HAP-1 (cell line): ENCODE measurements around the gene EYS.

Experiments
- DNase-seq, 2 experiments: peaks; one replicate each; pipeline ENCODE4 v3.0.0-alpha.2; 2016 to 2020; ENCODE audit warnings: low spot score in 2 of 2
- H3K27me3 ChIP-seq: fragments of 250-450 bp; sonication (Bioruptor Pico); 2 replicates; pipeline ENCODE4 v1.5.1; 2020; ENCODE audit warnings: low read depth, mild to moderate bottlenecking, moderate library complexity
- H3K36me3 ChIP-seq: fragments of 250-450 bp; sonication (Bioruptor Pico); replicated peaks from 2 replicates; pipeline ENCODE4 v1.5.1; 2020; ENCODE audit warnings: mild to moderate bottlenecking
- H3K4me1 ChIP-seq: fragments of 250-450 bp; sonication (Bioruptor Pico); 2 replicates; pipeline ENCODE4 v1.5.1; 2020; ENCODE audit warnings: mild to moderate bottlenecking
- H3K4me3 ChIP-seq: fragments of 250-450 bp; sonication (Bioruptor Pico); 2 replicates; pipeline ENCODE4 v1.5.1; 2020; ENCODE audit warnings: mild to moderate bottlenecking, moderate library complexity
- H3K9me3 ChIP-seq: fragments of 250-450 bp; sonication (Bioruptor Pico); 2 replicates; pipeline ENCODE4 v1.5.1; 2020; ENCODE audit warnings: mild to moderate bottlenecking, moderate library complexity
- in situ Hi-C: fragments of 300-500 bp; cut with MboI; formaldehyde crosslinking; loops from 3 replicates; pipeline ENCODE4 v1.14.3; 2020; ENCODE audit warnings: low sequenced_read_pairs, inconsistent platforms, mixed read lengths

Gene EYS

GRCh38 chr6:63683071-63683603 lies 2023.9 kb downstream of the EYS start:
- Histone ChIP-seq H3K27me3 (no peaks in the 10 kb centered on the region), H3K4me3 (no peak overlapping the region), H3K9me3 (no peaks in the 10 kb centered on the region), H3K4me1 (no peaks in the 10 kb centered on the region), H3K36me3 (peaks cover 22% of the 10 kb centered on the region)
- in situ Hi-C loops = no loop called here
- DNase-seq = no peak

- in situ Hi-C loops = no loop called here
- Histone ChIP-seq H3K27me3 (no peaks in the 10 kb centered on the region), H3K4me1 (peaks cover 10% of the 10 kb centered on the region), H3K36me3 (peaks cover 7% of the 10 kb centered on the region), H3K9me3 (no peaks in the 10 kb centered on the region), H3K4me3 (no peak overlapping the region)
- no peak for DNase-seq
These were observed 2029.7 kb downstream of the EYS start for GRCh38 chr6:63677282-63677681.

DNA sequence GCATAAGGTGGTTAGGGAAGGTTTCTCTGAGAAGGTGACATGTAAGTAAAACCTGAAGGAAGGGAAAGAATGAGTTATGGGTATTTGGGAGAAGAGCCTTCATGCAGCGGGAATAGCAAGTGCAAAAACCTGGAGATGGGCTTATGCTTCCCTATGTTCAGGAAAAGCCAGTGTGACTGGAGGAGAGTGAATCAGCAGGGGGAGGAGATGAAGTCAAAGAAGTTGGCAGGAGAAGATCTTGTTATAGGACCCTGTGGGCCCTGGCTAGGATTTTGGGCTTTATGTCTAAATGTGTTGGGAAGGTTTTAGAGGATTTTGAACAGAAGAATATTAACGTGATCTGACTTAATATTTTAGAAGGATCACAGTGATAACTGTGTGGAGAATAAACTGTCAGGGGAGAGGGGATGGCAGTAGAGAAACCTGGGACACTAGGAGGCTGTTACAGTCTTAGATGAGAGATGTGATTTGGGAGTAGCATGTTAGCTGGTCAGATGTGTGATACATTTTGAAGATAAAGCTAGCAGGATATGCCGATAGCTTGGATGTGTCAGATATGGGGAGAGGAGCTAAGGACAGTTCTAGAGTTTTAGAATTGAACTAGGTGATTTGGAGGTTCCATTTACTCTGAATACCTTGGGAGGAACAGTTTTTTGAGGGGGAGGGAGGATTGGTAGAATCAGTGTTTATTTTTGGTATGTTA lies 2030.5 kb downstream of the EYS start:
- H3K4me1 ChIP-seq = peaks cover 10% of the 10 kb centered on the region
- no peak overlapping the region for H3K4me3 ChIP-seq
- in situ Hi-C loops = no loop called here
- H3K9me3 ChIP-seq = no peaks in the 10 kb centered on the region
- H3K36me3 ChIP-seq = peaks cover 7% of the 10 kb centered on the region
- H3K27me3 ChIP-seq = no peaks in the 10 kb centered on the region
- DNase-seq = no peak

DNA sequence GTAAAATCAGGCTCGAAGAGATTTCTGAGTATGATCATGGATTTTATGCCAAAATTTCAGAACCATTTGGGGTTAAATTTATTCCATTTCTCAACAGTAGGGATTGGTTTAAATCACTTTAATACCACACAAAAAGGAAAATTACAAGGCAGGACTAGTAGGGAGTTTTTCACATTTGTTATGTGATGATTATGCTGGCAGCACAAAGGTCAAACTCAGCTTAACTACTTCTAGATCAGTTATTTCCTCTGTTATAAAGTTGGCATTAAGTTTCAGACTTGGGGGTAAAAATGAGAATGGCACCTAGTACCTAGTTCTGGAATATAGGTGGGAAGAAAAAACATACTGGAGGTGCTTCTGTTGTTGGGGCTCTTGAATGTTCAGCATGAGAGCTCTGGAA lies 2031.9 kb downstream of the EYS start:
- peaks cover 7% of the 10 kb centered on the region for H3K36me3 ChIP-seq
- no peaks in the 10 kb centered on the region for H3K27me3 ChIP-seq
- H3K9me3 ChIP-seq = no peaks in the 10 kb centered on the region
- in situ Hi-C loops = no loop called here
- no peak overlapping the region for H3K4me3 ChIP-seq
- peaks cover 10% of the 10 kb centered on the region for H3K4me1 ChIP-seq
- no peak for DNase-seq

DNA sequence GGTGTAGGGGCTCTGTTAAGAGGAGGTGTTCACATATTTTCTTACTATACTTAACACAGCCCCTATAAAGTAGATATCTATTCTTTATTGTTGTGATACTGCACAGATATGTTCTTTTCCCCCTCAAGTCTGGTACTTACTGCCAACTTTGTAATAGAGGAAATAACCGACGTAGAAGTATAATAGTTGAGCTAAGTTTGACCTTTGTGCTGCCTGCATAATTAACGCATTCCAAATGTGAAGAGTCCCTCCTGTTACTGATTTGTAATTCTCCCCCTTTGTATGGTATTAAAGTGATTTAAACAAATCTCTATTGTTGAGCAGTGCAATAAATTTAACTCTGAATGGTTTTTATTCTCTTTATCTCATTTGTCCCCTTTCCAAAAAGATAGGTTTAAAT lies 2032.4 kb downstream of the EYS start:
- H3K4me1 ChIP-seq = peaks cover 10% of the 10 kb centered on the region
- H3K9me3 ChIP-seq = no peaks in the 10 kb centered on the region
- in situ Hi-C loops = no loop called here
- H3K4me3 ChIP-seq = no peak overlapping the region
- DNase-seq = peak in 1 of 2 experiments; percentile 66
- no peaks in the 10 kb centered on the region for H3K27me3 ChIP-seq
- H3K36me3 ChIP-seq = peaks cover 2% of the 10 kb centered on the region; the same call in 1 of the 2 replicates

GRCh38 chr6:63673692-63674091 lies 2033.3 kb downstream of the EYS start:
- Histone ChIP-seq H3K4me1 (peaks cover 10% of the 10 kb centered on the region), H3K4me3 (no peak overlapping the region), H3K36me3 (no peaks in the 10 kb centered on the region; the same call in 1 of the 2 replicates), H3K27me3 (no peaks in the 10 kb centered on the region), H3K9me3 (no peaks in the 10 kb centered on the region)
- in situ Hi-C loops = no loop called here
- no peak for DNase-seq

DNA sequence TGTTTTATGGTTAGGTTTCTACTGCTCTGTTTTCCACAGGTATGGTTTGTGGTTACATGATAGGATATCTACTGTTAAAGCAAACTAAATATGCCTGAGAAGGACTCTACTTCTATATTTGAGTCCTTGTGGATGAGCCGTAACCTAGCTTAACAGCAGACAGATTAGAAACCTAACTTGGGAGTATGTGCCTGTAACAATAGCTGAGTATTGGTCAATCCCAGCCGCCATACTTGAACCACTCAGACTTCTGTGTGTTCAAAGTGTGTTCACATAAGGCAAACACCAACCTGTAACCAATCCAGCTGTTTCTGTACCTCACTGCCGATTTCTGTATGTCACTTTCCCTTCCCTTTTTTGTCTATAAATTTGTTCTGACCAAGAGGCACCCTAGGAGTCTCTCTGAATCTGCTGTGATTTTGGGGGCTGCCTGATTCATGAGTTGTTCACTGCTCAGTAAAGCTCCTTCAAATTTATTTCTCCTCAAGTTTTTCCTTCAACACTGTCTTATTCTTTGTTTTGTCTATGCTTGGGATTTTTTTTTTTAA lies 2034.4 kb downstream of the EYS start:
- Histone ChIP-seq H3K4me3 (no peak overlapping the region), H3K9me3 (no peaks in the 10 kb centered on the region), H3K36me3 (no peaks in the 10 kb centered on the region; the same call in 1 of the 2 replicates), H3K4me1 (peaks cover 10% of the 10 kb centered on the region), H3K27me3 (no peaks in the 10 kb centered on the region)
- in situ Hi-C loops = no loop called here
- DNase-seq = no peak

GRCh38 chr6:63671098-63671754 lies 2035.8 kb downstream of the EYS start:
- no peak for DNase-seq
- in situ Hi-C loops = no loop called here
- Histone ChIP-seq H3K4me1 (peaks cover 10% of the 10 kb centered on the region), H3K4me3 (no peak overlapping the region), H3K9me3 (no peaks in the 10 kb centered on the region), H3K27me3 (no peaks in the 10 kb centered on the region), H3K36me3 (no peaks in the 10 kb centered on the region; the same call in 1 of the 2 replicates)
